Suprapubic skin (tissue), 3 donors: ENCODE data around the gene CYREN.

ENCODE experiments used
- CTCF ChIP-seq, 2 donors: fragments of 200-600 bp in 1 of 2; fragments of 450-650 bp in 1 of 2; sonication (generic) in 1 of 2; IDR thresholded peaks; one replicate each; pipeline ENCODE4 v1.5.1; 2016 to 2019; ENCODE audit warnings: antibody characterized with exemption in 2 of 2, mild to moderate bottlenecking in 1 of 2, moderate library complexity in 1 of 2
- EP300 ChIP-seq: sonication (generic); formaldehyde crosslinking; IDR thresholded peaks from one replicate; pipeline ENCODE4 v1.6.1; 2017; ENCODE audit warnings: antibody characterized with exemption
- POLR2A ChIP-seq, 2 donors: fragments of 450-650 bp; IDR thresholded peaks; one replicate each; pipeline ENCODE4 v1.6.1; 2017; ENCODE audit warnings: antibody characterized with exemption in 2 of 2, mild to moderate bottlenecking in 2 of 2, moderate library complexity in 2 of 2

GRCh38 chr7:135185471-135186260, 15.2 kb upstream of the CYREN start:
- TF ChIP-seq CTCF (IDR thresholded peaks at IDR 0.05), result no peak
- TF ChIP-seq EP300, result no peak
- no peak for TF ChIP-seq POLR2A (IDR thresholded peaks at IDR 0.05)
